ENCODE data around the gene MARK1.
A peak's percentile ranks its signal among the peaks of the same experiment; 100 is the strongest.

DNA sequence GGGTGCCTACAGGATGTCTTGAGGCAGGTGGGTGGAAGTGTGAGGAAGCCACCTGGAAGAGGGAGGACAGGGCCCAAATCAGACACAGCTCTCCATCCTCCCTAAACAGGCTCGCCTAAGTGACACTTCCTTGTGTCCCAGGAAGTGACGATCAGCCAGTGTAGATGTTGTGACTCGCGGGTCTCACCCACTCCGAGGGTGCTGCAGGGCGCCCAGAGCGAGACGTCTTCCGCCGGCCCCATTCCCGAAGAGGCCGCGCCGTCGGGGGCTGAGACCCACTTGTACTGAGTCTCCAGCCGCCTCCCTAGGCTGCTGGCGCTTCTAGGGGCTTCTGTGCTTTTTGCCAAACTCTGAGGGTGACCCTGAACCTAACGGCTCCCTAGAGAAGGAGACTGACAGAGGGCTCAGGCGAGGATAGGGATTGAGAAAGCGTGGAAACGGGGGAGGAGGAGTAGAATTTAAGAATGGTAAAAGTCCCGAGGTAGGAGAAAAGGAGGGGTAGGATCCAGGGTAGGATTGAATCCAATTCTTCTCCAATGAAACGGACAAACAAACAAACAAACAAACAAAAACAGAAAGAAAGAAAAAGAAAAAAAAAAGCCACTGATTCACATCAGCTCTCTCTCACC, 543 bp upstream of the MARK1 start:
- TF ChIP-seq, protein P1, sequence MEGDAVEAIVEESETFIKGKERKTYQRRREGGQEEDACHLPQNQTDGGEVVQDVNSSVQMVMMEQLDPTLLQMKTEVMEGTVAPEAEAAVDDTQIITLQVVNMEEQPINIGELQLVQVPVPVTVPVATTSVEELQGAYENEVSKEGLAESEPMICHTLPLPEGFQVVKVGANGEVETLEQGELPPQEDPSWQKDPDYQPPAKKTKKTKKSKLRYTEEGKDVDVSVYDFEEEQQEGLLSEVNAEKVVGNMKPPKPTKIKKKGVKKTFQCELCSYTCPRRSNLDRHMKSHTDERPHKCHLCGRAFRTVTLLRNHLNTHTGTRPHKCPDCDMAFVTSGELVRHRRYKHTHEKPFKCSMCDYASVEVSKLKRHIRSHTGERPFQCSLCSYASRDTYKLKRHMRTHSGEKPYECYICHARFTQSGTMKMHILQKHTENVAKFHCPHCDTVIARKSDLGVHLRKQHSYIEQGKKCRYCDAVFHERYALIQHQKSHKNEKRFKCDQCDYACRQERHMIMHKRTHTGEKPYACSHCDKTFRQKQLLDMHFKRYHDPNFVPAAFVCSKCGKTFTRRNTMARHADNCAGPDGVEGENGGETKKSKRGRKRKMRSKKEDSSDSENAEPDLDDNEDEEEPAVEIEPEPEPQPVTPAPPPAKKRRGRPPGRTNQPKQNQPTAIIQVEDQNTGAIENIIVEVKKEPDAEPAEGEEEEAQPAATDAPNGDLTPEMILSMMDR (IDR thresholded peaks at IDR 0.05): no peak
- peak in 1 of 2 donors; percentile 82 for TF ChIP-seq EP300 (IDR thresholded peaks at IDR 0.05)

Measured in tibial nerve (tissue), 4 donors.